HEK293 (cell line): ENCODE data around the gene HUS1B.

Source experiments
- CTCF ChIP-seq: fragments of 450-650 bp; formaldehyde crosslinking; IDR thresholded peaks from 2 replicates; pipeline ENCODE4 v1.5.1; 2016; ENCODE audit warnings: missing biosample characterization, missing genetic modification characterization
- ELK4 ChIP-seq: IDR thresholded peaks from 2 replicates; pipeline ENCODE4 v1.6.1; 2011; ENCODE audit warnings: mild to moderate bottlenecking, low read depth, low read length, borderline replicate concordance
- KLF10 ChIP-seq: fragments of 450-650 bp; IDR thresholded peaks from 2 replicates; pipeline ENCODE4 v1.5.1; 2018; ENCODE audit warnings: missing biosample characterization, mild to moderate bottlenecking, missing genetic modification characterization
- TRIM28 ChIP-seq: IDR thresholded peaks from 2 replicates; pipeline ENCODE4 v1.6.1; 2011; ENCODE audit warnings: low read length, control low read depth, borderline replicate concordance
- TSHZ1 ChIP-seq: fragments of 450-650 bp; formaldehyde crosslinking; IDR thresholded peaks from 2 replicates; pipeline ENCODE4 v1.5.1; 2016; ENCODE audit warnings: missing biosample characterization, missing genetic modification characterization, borderline replicate concordance
- ZFP3 ChIP-seq: fragments of 450-650 bp; formaldehyde crosslinking; IDR thresholded peaks from 2 replicates; pipeline ENCODE4 v1.5.1; 2016; ENCODE audit warnings: low read depth, missing biosample characterization, missing genetic modification characterization
- ZNF274 ChIP-seq, 2 experiments: fragments of 200-500 bp in 1 of 2; fragments of 450-650 bp in 1 of 2; sonication (Bioruptor generic) in 1 of 2; formaldehyde crosslinking in 1 of 2; IDR thresholded peaks; 2 replicates each; pipeline versions ENCODE4 v1.5.1 to v1.6.1; 2014 to 2016; ENCODE audit warnings: borderline replicate concordance in 1 of 2, inconsistent platforms in 1 of 2, low read length in 1 of 2, missing biosample characterization in 1 of 2, missing genetic modification characterization in 1 of 2
- ZNF335 ChIP-seq: fragments of 450-650 bp; formaldehyde crosslinking; conservative IDR thresholded peaks from 2 replicates; pipeline ENCODE4 v1.5.1; 2016; ENCODE audit warnings: missing biosample characterization, missing genetic modification characterization
- ZNF558 ChIP-seq: fragments of 450-650 bp; formaldehyde crosslinking; IDR thresholded peaks from 2 replicates; pipeline ENCODE4 v1.5.1; 2016; ENCODE audit warnings: missing biosample characterization, missing genetic modification characterization
- ZNF561 ChIP-seq: fragments of 450-650 bp; IDR thresholded peaks from 2 replicates; pipeline ENCODE4 v1.5.1; 2018; ENCODE audit warnings: missing biosample characterization, missing genetic modification characterization, borderline replicate concordance
- ZNF624 ChIP-seq: fragments of 450-650 bp; formaldehyde crosslinking; IDR thresholded peaks from 2 replicates; pipeline ENCODE4 v1.5.1; 2017; ENCODE audit warnings: missing biosample characterization, missing genetic modification characterization
- ZNF629 ChIP-seq: fragments of 450-650 bp; formaldehyde crosslinking; IDR thresholded peaks from 2 replicates; pipeline ENCODE4 v1.5.1; 2017; ENCODE audit warnings: missing biosample characterization, missing genetic modification characterization
- ZNF76 ChIP-seq: fragments of 450-650 bp; formaldehyde crosslinking; IDR thresholded peaks from 2 replicates; pipeline ENCODE4; 2016; ENCODE audit warnings: low read depth, missing biosample characterization, missing genetic modification characterization, borderline replicate concordance

GRCh38 chr6:692356-692851, 35.5 kb upstream of the HUS1B start:
- TF ChIP-seq KLF10 (tag by site-specific recombination) (no peak), ZNF558 (tag by site-specific recombination) (no peak), ZNF335 (tag by site-specific recombination) (peak; percentile 54), ZNF629 (no peak), CTCF (tag by site-specific recombination) (no peak), ZNF624 (tag by site-specific recombination) (no peak), ZFP3 (tag by site-specific recombination) (no peak), ZNF274 (IDR thresholded peaks at IDR 0.05; ENCODE audit: low read length) (no peak), ZNF274 (tag by site-specific recombination; IDR thresholded peaks at IDR 0.05; ENCODE audit: borderline replicate concordance) (no peak), ELK4 (no peak), TSHZ1 (tag by site-specific recombination) (no peak), TRIM28 (no peak), ZNF76 (tag by site-specific recombination) (0 out of 2 replicates have a peak, but pooled peaks have one; percentile 14), ZNF561 (tag by site-specific recombination) (no peak)
